ENCODE data around the gene IFIH1.

Gene IFIH1

GRCh38 chr2:162318328-162319180 is at the start of gene IFIH1:
IFIH1 (minus strand) TSS chr2:162318684; CDS start chr2:162318307, 377 bp downstream.
- Mint-ChIP-seq H3K4me3 (peak within 1 kb of the TSS; percentile 96), H3K4me1 (peaks cover 44% of the 10 kb centered on the region), H3K9me3 (no peaks in the 10 kb centered on the region), H3K36me3 (peaks cover 7% of the 10 kb centered on the region), H3K27me3 (no peaks in the 10 kb centered on the region), H3K27ac (peak within 1 kb of the TSS; percentile 100)
- peak; percentile 86 to 89 for DNase-seq (ENCODE audit: low spot score in 2 of 2)
- peak; percentile 92 for ATAC-seq (ENCODE audit: low read depth)

GRCh38 chr2:162365392-162365791 is 46.9 kb upstream of the IFIH1 start:
- no peaks in the 10 kb centered on the region for H3K9me3 Mint-ChIP-seq
- DNase-seq (ENCODE audit: low spot score in 2 of 2) (no peak), ATAC-seq (ENCODE audit: low read depth) (no peak)
- H3K4me1 Mint-ChIP-seq = no peaks in the 10 kb centered on the region
- H3K36me3 Mint-ChIP-seq = no peaks in the 10 kb centered on the region
- no peak overlapping the region for H3K27ac Mint-ChIP-seq
- H3K27me3 Mint-ChIP-seq = no peaks in the 10 kb centered on the region
- no peak overlapping the region for H3K4me3 Mint-ChIP-seq

GRCh38 chr2:162344617-162344950 is 26.1 kb upstream of the IFIH1 start:
- Mint-ChIP-seq H3K36me3 (peaks cover 4% of the 10 kb centered on the region), H3K27me3 (no peaks in the 10 kb centered on the region), H3K4me1 (peaks cover 10% of the 10 kb centered on the region), H3K4me3 (peak overlapping the region; percentile 92), H3K9me3 (no peaks in the 10 kb centered on the region), H3K27ac (peak overlapping the region; percentile 86)
- DNase-seq (ENCODE audit: low spot score in 2 of 2) (no peak), ATAC-seq (ENCODE audit: low read depth) (peak; percentile 21)

- H3K27me3 Mint-ChIP-seq = no peaks in the 10 kb centered on the region
- H3K27ac Mint-ChIP-seq = peak within 1 kb of the TSS; percentile 86
- peak within 1 kb of the TSS; percentile 92 for H3K4me3 Mint-ChIP-seq
- no peaks in the 10 kb centered on the region for H3K36me3 Mint-ChIP-seq
- H3K9me3 Mint-ChIP-seq = no peaks in the 10 kb centered on the region
- peaks cover 8% of the 10 kb centered on the region for H3K4me1 Mint-ChIP-seq
- DNase-seq (ENCODE audit: low spot score in 2 of 2) (peak; percentile 98 to 99), ATAC-seq (ENCODE audit: low read depth) (peak; percentile 94)
Measured at GRCh38 chr2:162343824-162344616, 25.5 kb upstream of the IFIH1 start, which contains the start of gene GCA. GCA (plus strand) TSS chr2:162344132; CDS start chr2:162344249, 117 bp downstream.

- peaks cover 8% of the 10 kb centered on the region for H3K4me1 Mint-ChIP-seq
- no peaks in the 10 kb centered on the region for H3K27me3 Mint-ChIP-seq
- DNase-seq (ENCODE audit: low spot score in 2 of 2) = no peak
Measured at GRCh38 chr2:162343492-162343823, 25.0 kb upstream of the IFIH1 start.

GRCh38 chr2:162342841-162343240 is 24.4 kb upstream of the IFIH1 start:
- no peaks in the 10 kb centered on the region for H3K9me3 Mint-ChIP-seq
- no peaks in the 10 kb centered on the region for H3K36me3 Mint-ChIP-seq
- peaks cover 8% of the 10 kb centered on the region for H3K4me1 Mint-ChIP-seq
- no peaks in the 10 kb centered on the region for H3K27me3 Mint-ChIP-seq
- DNase-seq (ENCODE audit: low spot score in 2 of 2) (no peak), ATAC-seq (ENCODE audit: low read depth) (no peak)
- H3K27ac Mint-ChIP-seq = no peak overlapping the region
- no peak overlapping the region for H3K4me3 Mint-ChIP-seq

More at GRCh38 chr2:162343492-162343823, 25.0 kb upstream of the IFIH1 start:
- H3K27ac Mint-ChIP-seq = peak overlapping the region; percentile 86
- no peaks in the 10 kb centered on the region for H3K36me3 Mint-ChIP-seq
- H3K4me3 Mint-ChIP-seq = peak overlapping the region; percentile 92
- no peak for ATAC-seq (ENCODE audit: low read depth)
- no peaks in the 10 kb centered on the region for H3K9me3 Mint-ChIP-seq

- no peaks in the 10 kb centered on the region for H3K9me3 Mint-ChIP-seq
- no peak overlapping the region for H3K27ac Mint-ChIP-seq
- peaks cover 8% of the 10 kb centered on the region for H3K4me1 Mint-ChIP-seq
- ATAC-seq (ENCODE audit: low read depth) (no peak), DNase-seq (ENCODE audit: low spot score in 2 of 2) (no peak)
- no peak overlapping the region for H3K4me3 Mint-ChIP-seq
- no peaks in the 10 kb centered on the region for H3K27me3 Mint-ChIP-seq
- H3K36me3 Mint-ChIP-seq = no peaks in the 10 kb centered on the region
Measured at GRCh38 chr2:162342321-162342720, 23.8 kb upstream of the IFIH1 start.

GRCh38 chr2:162340822-162341221 is 22.3 kb upstream of the IFIH1 start:
- ATAC-seq (ENCODE audit: low read depth) (no peak), DNase-seq (ENCODE audit: low spot score in 2 of 2) (no peak)
- Mint-ChIP-seq H3K4me3 (no peak overlapping the region), H3K4me1 (peaks cover 5% of the 10 kb centered on the region), H3K9me3 (no peaks in the 10 kb centered on the region), H3K36me3 (no peaks in the 10 kb centered on the region), H3K27me3 (no peaks in the 10 kb centered on the region), H3K27ac (no peak overlapping the region)

- H3K4me3 Mint-ChIP-seq = no peak overlapping the region
- no peaks in the 10 kb centered on the region for H3K36me3 Mint-ChIP-seq
- no peaks in the 10 kb centered on the region for H3K9me3 Mint-ChIP-seq
- no peaks in the 10 kb centered on the region for H3K27me3 Mint-ChIP-seq
- H3K4me1 Mint-ChIP-seq = no peaks in the 10 kb centered on the region
- H3K27ac Mint-ChIP-seq = no peak overlapping the region
- no peak for ATAC-seq (ENCODE audit: low read depth)
- no peak for DNase-seq (ENCODE audit: low spot score in 2 of 2)
Measured at GRCh38 chr2:162337868-162338267, 19.4 kb upstream of the IFIH1 start.

GRCh38 chr2:162333968-162334367 is 15.5 kb upstream of the IFIH1 start:
- no peak for DNase-seq (ENCODE audit: low spot score in 2 of 2)
- Mint-ChIP-seq H3K9me3 (no peaks in the 10 kb centered on the region), H3K4me1 (no peaks in the 10 kb centered on the region), H3K36me3 (no peaks in the 10 kb centered on the region), H3K27me3 (no peaks in the 10 kb centered on the region), H3K27ac (no peak overlapping the region), H3K4me3 (no peak overlapping the region)
- ATAC-seq (ENCODE audit: low read depth) = peak; percentile 66

GRCh38 chr2:162330881-162331280 is 12.4 kb upstream of the IFIH1 start:
- Mint-ChIP-seq H3K36me3 (no peaks in the 10 kb centered on the region), H3K9me3 (no peaks in the 10 kb centered on the region), H3K4me1 (peaks cover 5% of the 10 kb centered on the region), H3K27me3 (no peaks in the 10 kb centered on the region), H3K27ac (no peak overlapping the region), H3K4me3 (no peak overlapping the region)
- DNase-seq (ENCODE audit: low spot score in 2 of 2) (no peak), ATAC-seq (ENCODE audit: low read depth) (no peak)

- Mint-ChIP-seq H3K4me1 (peaks cover 12% of the 10 kb centered on the region), H3K36me3 (peaks cover 4% of the 10 kb centered on the region), H3K9me3 (no peaks in the 10 kb centered on the region), H3K4me3 (no peak overlapping the region), H3K27me3 (no peaks in the 10 kb centered on the region), H3K27ac (peak overlapping the region; percentile 74)
- DNase-seq (ENCODE audit: low spot score in 2 of 2) (no peak), ATAC-seq (ENCODE audit: low read depth) (peak; percentile 81)
Measured at GRCh38 chr2:162328424-162329157, 10.1 kb upstream of the IFIH1 start.

GRCh38 chr2:162327806-162328205 is 9.3 kb upstream of the IFIH1 start:
- Mint-ChIP-seq H3K4me1 (peaks cover 12% of the 10 kb centered on the region), H3K4me3 (no peak overlapping the region)

More at GRCh38 chr2:162327806-162328205, 9.3 kb upstream of the IFIH1 start:
- peak overlapping the region; percentile 14 for H3K27ac Mint-ChIP-seq
- no peak for DNase-seq (ENCODE audit: low spot score in 2 of 2)
- no peak for ATAC-seq (ENCODE audit: low read depth)
- H3K9me3 Mint-ChIP-seq = no peaks in the 10 kb centered on the region
- no peaks in the 10 kb centered on the region for H3K27me3 Mint-ChIP-seq
- H3K36me3 Mint-ChIP-seq = peaks cover 4% of the 10 kb centered on the region

Measured in memory B cell (primary cell).